GM12875 (cell line): ENCODE data around the gene FLRT1.

Source experiments
- H3K4me3 ChIP-seq: one replicate; pipeline ENCODE4 v1.5.1; 2011; ENCODE audit warnings: low read depth, low read length, control low read depth
- CTCF ChIP-seq: IDR thresholded peaks from 2 replicates; pipeline ENCODE4 v1.5.1; 2011; ENCODE audit warnings: low read depth, mild to moderate bottlenecking, control low read depth, inconsistent platforms, low read length, moderate library complexity, borderline replicate concordance; ENCODE audit not compliant: insufficient read depth

FLRT1 gene

DNA sequence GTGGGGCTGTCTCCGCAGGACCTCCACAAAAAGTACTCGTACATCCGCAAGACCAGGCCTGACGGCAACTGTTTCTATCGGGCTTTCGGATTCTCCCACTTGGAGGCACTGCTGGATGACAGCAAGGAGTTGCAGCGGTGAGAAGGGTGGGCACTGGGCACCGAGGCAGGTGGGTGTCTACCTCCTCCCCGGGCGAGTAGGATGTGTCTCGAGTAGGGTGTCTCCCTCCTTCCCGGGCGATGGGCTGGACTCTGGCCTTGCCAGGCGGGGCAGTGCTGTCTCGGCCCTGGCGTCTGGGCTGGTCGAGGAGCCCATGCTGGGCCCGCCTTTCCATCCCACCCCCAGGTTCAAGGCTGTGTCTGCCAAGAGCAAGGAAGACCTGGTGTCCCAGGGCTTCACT lies 39.2 kb upstream of the FLRT1 start:
- no peak overlapping the region for H3K4me3 ChIP-seq
- TF ChIP-seq CTCF = no peak

DNA sequence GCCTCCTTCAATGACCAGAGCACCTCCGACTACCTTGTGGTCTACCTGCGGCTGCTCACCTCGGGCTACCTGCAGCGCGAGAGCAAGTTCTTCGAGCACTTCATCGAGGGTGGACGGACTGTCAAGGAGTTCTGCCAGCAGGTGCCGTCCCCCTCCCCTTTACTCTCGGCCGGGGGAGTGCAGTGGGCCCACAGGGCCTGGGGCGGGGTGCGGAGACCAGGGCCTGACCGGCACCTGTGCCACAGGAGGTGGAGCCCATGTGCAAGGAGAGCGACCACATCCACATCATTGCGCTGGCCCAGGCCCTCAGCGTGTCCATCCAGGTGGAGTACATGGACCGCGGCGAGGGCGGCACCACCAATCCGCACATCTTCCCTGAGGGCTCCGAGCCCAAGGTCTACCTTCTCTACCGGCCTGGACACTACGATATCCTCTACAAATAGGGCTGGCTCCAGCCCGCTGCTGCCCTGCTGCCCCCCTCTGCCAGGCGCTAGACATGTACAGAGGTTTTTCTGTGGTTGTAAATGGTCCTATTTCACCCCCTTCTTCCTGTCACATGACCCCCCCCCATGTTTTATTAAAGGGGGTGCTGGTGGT lies 38.5 kb upstream of the FLRT1 start:
- H3K4me3 ChIP-seq = no peak overlapping the region
- TF ChIP-seq CTCF = no peak

DNA sequence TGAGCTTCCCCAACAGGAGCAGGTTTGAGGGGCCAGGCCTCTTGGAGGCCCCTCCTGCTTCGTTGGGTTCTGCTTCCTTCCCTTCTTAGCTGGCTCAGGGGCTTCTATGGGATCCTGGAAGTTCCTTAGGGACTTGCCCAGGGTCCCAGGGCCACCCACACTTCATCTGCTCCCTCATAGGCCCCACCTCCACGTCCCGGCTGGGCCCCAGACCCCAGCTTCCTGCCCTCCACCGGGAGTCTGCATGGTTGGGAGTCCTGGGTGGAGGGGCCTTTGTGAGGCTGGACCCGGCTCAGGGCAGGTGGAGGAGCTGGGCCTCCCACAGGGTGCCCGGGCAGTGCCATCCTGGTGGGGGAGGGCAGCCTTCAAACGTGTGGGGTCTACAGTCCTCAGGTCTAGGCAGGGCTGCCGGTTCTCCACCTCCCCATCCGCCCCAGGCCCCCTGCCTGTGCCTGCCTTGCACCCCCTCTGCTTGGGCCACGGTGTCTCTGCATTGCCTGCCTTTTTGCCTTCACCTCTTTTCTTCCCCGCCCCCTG lies 37.9 kb upstream of the FLRT1 start:
- no peak overlapping the region for H3K4me3 ChIP-seq
- no peak for TF ChIP-seq CTCF

DNA sequence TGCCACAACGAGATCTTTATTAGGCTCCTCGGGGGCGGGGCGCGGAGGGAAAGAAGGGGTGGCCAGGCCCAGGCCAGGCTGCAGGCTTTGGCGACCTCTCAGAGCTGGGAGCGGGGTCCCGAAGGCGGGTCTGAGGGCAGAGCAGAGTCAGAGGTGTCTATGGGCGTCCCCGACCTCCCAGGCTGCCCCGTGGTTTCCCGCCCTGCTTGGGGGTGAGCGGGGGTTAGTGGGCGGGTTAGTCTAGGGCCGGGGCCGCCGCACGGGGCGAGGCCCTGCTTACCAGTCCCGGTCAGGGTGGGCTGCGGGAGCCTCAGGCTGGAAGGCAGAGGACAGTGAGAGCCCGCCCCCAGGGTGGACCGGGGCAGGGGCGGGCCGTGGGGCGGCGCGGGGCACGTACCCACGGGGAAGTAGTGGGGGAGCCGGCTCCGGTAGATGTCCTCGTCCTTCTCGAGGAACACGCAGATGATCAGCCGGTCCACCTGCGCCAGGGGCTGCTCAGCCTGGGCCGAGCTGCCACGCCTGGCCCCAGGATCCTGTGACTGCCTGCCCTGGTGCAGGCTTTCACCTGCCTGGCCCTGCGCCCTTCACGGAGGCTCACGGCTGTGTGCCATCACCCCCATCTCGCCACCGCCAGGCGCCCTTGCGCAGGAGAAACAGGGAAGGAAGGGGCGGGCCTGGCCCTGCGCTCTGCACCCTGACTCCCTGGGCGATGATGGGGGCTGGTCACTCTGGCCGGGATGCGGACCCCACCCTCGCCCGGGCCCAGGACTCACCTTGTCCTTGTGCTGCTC lies 37.0 kb upstream of the FLRT1 start:
- no peak for TF ChIP-seq CTCF
- H3K4me3 ChIP-seq = no peak overlapping the region

DNA sequence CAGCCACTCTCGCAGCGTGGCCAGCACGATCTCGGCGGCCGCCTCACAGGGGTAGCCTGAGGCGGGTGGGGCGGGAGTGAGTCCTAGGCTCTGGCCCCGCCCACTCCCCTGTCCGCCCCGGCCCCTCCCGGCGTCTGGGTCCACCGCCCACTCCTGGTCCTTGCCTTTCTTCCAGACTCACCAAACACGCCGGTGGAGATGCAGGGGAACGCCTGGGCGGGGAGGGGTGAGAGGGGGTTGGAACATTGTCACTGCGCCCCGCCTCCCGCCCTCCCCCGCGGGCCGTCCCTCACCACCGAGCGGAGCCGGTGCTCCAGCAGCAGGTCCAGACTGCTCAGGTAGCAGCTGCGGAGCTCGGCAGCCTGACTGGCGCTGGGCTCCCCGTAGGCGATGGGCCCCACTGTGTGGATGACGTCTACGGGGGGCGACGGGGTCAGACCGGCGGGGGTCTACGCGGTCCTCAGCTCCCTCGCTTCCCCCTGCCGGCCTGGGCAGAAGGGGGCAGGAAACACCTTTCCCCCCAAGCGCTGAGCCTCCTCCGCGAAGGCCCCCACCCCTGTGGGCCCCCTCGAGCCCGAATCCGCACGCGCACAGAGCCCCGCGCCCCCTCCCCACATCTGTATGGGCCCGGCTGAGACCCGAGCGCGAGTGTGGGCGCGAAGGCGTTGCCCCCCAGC lies 36.2 kb upstream of the FLRT1 start:
- no peak overlapping the region for H3K4me3 ChIP-seq
- no peak for TF ChIP-seq CTCF

- TF ChIP-seq CTCF = peak; percentile 84
- peak overlapping the region; percentile 29 for H3K4me3 ChIP-seq
These were observed 35.5 kb upstream of the FLRT1 start for GRCh38 chr11:64000026-64000739.
